GM21723 (cell line): ENCODE measurements around the gene TRIM8.

Source experiments
- ATAC-seq: cut with Tn5 transposase; IDR thresholded peaks from one replicate; pipeline ENCODE4 v1.9.1; 2021; ENCODE audit warnings: mild to moderate bottlenecking, moderate library complexity; ENCODE audit not compliant: unreplicated experiment

The TRIM8 gene

GRCh38 chr10:102615361-102615760 is 28.9 kb upstream of the TRIM8 start:
- no peak for ATAC-seq

DNA sequence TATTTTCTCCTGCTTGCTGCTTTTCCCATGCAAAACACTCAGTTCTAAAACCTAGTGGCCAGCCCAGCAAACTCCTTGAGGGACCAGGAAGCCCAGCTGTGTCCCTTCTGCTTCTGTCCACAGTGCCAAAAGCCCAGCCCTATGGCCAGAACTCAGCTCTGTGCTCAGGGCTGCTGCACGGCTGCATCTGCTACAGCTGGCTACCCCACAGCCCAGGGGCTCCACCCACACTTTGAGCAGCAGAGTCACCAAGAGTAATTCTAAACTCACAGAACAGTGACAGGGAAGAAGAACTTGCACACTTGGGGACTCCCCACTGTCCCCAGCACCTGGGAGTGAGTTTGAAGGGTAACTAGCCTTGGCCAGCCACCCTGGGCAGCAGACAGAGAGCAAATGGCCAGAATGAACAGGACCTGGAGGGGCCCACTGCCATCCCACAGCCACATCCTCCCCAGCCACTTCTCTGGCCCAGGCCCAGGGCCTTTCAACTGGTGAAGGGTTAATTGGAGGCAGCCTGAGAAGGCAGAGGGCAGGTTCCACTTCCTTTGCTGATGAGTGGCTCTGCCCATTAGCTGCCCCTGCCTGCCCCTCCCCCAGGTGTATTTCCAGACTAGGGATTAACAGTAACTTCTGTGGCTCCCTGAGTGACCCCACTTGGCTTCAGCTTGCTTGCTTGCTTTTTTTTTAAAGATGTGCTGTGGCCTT is 28.1 kb upstream of the TRIM8 start:
- peak; percentile 61 for ATAC-seq

- ATAC-seq, result no peak
Measured at GRCh38 chr10:102617041-102617440, 27.2 kb upstream of the TRIM8 start.

GRCh38 chr10:102617816-102618215 is 26.5 kb upstream of the TRIM8 start:
- no peak for ATAC-seq

GRCh38 chr10:102619281-102619981 is 24.8 kb upstream of the TRIM8 start:
- ATAC-seq, result no peak

DNA sequence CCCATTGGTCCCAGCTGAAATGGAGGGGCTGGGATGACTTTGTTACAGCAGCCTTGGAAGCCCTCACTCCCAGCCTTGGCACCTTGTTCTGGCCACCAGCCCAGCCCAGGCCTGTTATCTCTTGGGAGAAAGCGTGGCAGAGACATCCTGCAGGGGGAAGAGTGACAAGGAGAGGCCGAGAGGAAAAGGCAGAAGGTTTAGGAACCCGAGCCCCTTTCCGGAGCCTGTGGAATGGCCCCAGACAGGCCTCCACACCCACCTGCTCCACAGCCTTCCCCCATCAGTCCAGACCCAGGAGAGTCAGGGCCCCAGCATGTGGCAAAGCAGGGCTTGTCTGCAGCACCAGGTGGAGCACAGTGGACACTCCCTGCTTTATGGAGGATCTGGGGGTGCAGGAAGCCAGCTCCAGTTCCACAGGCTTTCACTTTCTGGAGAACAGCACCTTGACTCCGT is 24.1 kb upstream of the TRIM8 start:
- ATAC-seq, result no peak

DNA sequence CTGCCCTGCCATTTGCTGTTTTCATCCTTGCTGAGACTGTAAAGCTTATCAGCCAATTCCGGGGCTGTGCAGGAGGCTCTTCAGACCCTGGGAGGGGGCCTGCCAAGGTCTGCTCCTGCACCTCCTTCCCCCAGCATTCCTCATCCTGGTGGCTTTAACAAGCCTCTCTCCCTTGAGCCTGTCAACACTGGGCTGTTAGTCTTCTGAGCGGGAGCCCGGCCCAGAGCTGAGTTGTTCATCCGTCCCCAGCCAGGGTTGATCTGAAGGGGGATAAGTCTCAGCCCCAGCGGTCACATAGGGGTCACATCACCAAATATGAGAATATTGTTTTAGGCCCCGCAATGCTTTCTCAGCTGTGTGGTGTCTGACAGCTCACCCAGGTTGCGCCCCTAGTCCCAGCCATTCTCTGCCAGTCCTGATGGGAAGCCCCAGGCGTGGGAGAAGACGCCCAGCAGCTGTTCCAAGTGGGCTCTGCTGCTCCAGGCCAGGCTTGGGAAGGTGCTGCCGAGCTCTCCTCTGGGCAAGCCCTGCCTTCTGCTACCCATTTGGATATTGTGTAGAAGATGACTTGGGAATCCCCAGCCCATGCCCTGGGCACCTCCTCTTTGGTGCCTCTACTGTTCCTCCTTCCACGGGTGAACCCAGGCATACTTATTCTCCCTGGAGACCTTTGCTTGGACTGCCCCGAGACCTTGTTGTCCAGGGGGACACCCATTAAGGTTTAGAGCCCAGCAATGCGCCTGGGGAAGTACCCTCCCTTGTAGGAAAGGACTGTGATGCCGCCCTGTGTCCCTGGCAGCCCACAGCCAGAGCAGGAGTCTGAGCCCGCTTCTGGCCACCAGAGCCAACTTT is 23.5 kb upstream of the TRIM8 start:
- ATAC-seq, result no peak

DNA sequence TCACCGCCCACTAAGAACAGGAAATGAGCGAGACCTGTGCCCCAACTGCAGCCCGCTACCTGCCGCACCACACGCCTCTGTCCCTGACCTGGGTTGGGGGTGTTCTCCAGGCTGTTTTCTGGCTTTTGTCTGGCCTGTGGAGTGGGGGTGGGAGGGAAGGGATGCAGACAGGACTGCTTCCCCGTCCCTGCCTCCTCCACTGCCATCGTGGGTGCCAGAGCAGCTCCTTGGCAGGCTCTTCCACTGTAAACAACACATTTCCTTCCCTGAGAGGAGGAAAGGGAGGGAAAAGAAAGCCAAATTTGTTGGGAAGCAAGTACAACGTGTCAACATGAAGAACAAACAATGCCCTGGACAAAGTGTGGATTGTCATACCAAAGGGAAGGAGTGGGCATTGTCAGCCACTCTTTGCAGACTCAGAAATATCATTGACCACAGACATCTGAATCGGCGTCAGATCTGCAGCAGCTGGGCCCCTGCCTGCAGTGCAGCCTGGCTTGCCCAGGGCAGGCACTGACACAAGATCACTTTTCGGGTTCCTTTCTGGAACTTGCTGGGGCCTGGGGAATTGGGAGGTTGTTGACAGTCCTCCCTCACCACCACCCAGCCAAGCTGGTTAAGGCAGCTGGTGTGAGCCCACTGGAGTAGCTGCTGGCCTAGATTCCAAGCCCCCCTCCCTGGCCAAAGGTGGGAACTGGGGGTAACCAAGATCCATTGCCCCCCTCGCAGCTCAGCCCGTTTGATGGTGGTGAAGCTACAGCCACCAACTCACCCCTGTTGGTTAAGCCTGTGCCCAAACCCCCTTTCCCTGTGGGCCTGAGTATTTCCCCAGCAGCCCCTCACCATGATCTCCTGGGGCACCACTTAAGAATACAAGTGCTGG is 22.6 kb upstream of the TRIM8 start:
- ATAC-seq, result no peak

GRCh38 chr10:102624094-102624493 is 20.2 kb upstream of the TRIM8 start:
- no peak for ATAC-seq

GRCh38 chr10:102624751-102625645 is 19.3 kb upstream of the TRIM8 start:
- ATAC-seq, result no peak

- ATAC-seq, result no peak
Measured at GRCh38 chr10:102626026-102626685, 18.1 kb upstream of the TRIM8 start.

DNA sequence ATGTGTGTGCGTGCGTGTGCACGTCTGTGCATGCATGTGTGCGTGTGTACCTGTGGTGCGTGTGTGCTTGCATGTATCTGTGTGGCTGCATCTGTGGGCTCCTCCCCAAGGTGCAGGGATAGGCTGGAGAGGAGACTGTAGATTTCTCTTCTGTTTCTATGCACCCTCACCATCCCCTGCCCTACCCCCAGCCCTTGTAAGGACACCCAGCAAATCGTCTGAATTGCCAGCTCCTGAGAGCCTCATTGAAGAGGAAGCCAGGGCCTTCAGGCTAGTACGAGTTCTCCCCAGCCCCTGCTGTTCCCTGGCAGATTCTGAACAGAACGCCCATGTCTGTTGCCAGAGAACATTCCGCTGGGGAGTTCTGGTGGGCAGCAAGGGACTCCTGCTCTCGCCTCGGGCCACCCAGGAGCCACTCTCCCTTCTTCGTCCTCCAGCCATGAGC is 17.0 kb upstream of the TRIM8 start:
- ATAC-seq, result no peak

DNA sequence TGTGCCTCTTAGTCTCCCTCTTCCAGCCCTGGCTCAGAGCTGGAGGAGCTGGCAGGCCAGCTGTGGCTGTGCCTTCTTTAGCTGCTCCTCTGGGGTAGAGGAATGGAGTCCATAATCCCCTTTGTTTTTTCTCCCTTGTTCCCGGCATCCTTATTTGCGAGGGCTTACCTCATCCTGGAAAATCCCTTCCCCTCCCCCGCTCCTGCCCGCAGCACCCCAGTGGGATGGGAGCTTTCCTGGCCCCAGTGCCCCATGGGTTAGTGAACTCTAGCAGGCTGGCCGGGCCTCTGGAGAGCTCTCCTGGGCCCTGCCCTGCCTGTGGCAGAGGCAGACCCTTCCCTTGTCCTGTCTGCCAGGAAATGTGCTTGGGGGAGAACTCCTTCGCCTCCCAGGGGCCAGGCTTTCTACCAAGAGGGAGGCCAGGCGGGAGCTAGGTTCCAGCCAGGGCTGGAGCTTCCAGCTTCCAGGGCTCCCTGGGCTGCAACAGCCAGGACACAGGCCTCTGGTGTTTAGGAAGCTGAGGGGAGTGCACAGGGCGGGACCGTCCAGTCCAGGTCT is 16.5 kb upstream of the TRIM8 start:
- no peak for ATAC-seq

DNA sequence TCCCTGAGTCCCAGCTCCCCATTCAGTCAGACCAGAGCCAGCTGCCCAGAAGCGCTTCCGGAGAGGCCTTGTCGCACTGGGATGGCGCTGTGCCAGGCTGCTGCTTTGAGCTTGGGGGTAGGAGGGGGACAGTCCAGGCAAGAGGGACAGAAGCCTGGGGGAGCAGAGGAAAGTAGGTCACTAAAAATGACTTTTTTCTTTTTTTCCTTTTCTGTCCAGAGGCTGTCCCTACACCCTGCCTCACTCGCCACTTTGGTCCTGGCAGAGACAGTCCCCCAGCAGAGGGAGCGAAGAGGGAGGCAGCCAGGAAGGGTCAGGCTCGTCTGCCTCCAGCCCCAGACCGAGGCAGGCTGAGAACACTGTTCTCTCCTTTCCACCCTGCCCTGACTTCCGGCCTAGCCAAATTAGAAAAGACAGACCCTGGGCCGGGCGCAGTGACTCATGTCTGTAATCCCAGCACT is 15.8 kb upstream of the TRIM8 start:
- ATAC-seq, result no peak

DNA sequence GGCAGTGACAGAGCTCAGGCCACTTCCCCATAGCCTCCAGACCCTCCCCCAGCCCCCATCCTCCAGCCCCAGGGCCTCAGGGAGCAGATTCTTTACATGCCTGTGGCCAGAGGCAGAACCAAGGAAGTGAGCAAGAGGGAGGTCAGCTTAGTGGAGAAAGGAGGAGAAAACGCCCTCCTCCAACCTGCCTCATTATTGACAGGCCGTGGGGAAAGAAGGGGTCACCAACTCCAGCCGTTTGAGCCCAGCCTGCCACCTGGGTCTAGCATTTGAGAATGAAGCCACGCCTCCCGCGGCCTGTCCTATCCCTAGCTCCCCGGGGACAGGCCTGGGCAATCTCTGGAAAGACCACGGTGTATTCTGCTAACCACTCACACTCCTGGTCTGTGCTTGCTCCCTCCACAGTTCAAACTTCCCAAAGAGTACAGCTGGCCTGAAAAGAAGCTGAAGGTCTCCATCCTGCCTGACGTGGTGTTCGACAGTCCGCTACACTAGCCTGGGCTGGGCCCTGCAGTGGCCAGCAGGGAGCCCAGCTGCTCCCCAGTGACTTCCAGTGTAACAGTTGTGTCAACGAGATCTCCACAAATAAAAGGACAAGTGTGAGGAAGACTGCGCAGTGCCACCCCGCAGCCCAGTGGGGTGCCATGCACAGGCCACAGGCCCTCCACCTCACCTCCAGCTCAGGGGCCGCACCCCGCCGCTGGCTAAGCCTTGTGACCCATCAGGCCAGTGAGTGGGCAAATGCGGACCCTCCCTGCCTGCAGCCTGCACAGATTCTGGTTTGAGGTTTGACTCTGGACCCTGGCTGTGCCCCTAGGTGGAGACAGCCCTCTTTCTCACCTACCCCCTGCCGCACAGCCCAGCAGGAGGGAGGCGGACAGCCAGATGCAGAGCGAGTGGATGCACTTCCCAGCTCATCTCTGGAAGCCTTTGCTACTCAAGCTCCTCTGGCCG is 14.3 kb upstream of the TRIM8 start:
- no peak for ATAC-seq

GRCh38 chr10:102630663-102631062 is 13.6 kb upstream of the TRIM8 start:
- ATAC-seq, result no peak
